IPS-15b (cell line): ENCODE data around the gene MS4A15.
"Not testable (repeated sequence)": the region's sequence is repeated elsewhere in the genome, so short reads cannot be mapped to it uniquely, and the experiment has no call there.

Experiments
- H3K27me3 ChIP-seq: one replicate; pipeline ENCODE4 v1.6.1; 2013; ENCODE audit warnings: low read length; ENCODE audit not compliant: control insufficient read depth, insufficient read depth
- H3K36me3 ChIP-seq: one replicate; pipeline ENCODE4 v1.6.1; 2013; ENCODE audit warnings: low read length; ENCODE audit not compliant: control insufficient read depth, insufficient read depth
- H3K4me1 ChIP-seq: one replicate; pipeline ENCODE4 v1.6.1; 2013; ENCODE audit warnings: mild to moderate bottlenecking, low read length; ENCODE audit not compliant: control insufficient read depth, insufficient read depth
- H3K4me3 ChIP-seq: one replicate; pipeline ENCODE4 v1.5.1; 2013; ENCODE audit warnings: low read depth, low read length
- H3K9ac ChIP-seq: one replicate; pipeline ENCODE4 v1.6.1; 2013; ENCODE audit warnings: low read depth, mild to moderate bottlenecking, low read length
- H3K9me3 ChIP-seq: one replicate; pipeline ENCODE4 v1.6.1; 2013; ENCODE audit warnings: mild to moderate bottlenecking, low read length; ENCODE audit not compliant: control insufficient read depth, insufficient read depth

The MS4A15 gene

GRCh38 chr11:60816590-60817157 is 60.0 kb downstream of the MS4A15 start:
- H3K27me3 ChIP-seq = no peaks in the 10 kb centered on the region
- peaks cover 3% of the 10 kb centered on the region for H3K9me3 ChIP-seq
- no peaks in the 10 kb centered on the region for H3K36me3 ChIP-seq
- no peak overlapping the region for H3K4me3 ChIP-seq
- no peaks in the 10 kb centered on the region for H3K4me1 ChIP-seq
- no peak overlapping the region for H3K9ac ChIP-seq

GRCh38 chr11:60818057-60818456 is 61.4 kb downstream of the MS4A15 start:
- no peaks in the 10 kb centered on the region for H3K36me3 ChIP-seq

GRCh38 chr11:60821827-60822599 is 65.3 kb downstream of the MS4A15 start:
- no peaks in the 10 kb centered on the region for H3K9me3 ChIP-seq
- no peaks in the 10 kb centered on the region for H3K4me1 ChIP-seq
- no peak overlapping the region for H3K4me3 ChIP-seq
- no peak overlapping the region for H3K9ac ChIP-seq
- H3K36me3 ChIP-seq = no peaks in the 10 kb centered on the region
- no peaks in the 10 kb centered on the region for H3K27me3 ChIP-seq

More at GRCh38 chr11:60818057-60818456, 61.4 kb downstream of the MS4A15 start:
- H3K4me3 ChIP-seq = no peak overlapping the region
- no peaks in the 10 kb centered on the region for H3K27me3 ChIP-seq
- H3K4me1 ChIP-seq = no peaks in the 10 kb centered on the region
- no peak overlapping the region for H3K9ac ChIP-seq
- H3K9me3 ChIP-seq = peaks cover 3% of the 10 kb centered on the region

DNA sequence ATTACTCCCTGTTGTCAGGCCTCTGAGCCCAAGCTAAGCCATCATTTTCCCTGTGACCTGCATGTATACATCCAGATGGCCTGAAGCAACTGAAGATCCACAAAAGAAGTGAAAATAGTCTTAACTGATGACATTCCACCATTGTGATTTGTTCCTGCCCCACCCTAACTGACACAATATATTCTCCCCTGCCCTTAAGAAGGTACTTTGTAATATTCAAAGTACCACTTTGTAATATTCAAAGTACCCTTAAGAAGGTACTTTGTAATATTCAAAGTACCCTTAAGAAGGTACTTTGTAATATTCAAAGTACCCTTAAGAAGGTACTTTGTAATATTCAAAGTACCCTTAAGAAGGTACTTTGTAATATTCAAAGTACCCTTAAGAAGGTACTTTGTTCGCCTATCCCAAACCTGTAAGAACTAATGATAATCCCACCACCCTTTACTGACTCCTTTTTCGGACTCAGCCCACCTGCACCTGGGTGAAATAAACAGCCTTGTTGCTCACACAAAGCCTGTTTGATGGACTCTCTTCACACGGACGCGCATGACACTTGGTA is 67.2 kb downstream of the MS4A15 start:
- not testable (repeated sequence) for H3K4me1 ChIP-seq, H3K27me3 ChIP-seq, H3K4me3 ChIP-seq, H3K36me3 ChIP-seq, H3K9ac ChIP-seq, H3K9me3 ChIP-seq

DNA sequence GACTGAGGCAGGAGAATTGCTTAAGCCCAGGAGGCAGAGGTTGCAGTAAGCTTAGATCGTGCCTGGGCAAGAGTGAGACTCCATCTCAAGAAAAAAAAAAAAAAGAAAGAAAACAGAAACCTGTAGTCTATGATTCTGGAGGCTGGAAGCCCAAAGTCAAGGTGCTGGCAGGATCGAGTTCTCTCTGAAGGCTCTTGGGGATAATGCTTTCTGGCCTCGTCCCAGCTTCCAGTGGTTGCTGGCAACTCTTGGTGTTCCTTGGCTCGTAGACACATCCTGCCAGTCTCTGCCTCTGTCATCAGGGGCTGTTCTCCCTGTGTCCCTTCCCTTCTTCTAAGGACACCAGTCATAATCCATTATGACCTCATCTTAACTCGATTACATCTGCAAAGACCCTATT is 68.5 kb downstream of the MS4A15 start:
- H3K36me3 ChIP-seq = no peaks in the 10 kb centered on the region
- no peak overlapping the region for H3K9ac ChIP-seq
- no peaks in the 10 kb centered on the region for H3K4me1 ChIP-seq
- no peaks in the 10 kb centered on the region for H3K9me3 ChIP-seq
- H3K27me3 ChIP-seq = no peaks in the 10 kb centered on the region
- H3K4me3 ChIP-seq = no peak overlapping the region

DNA sequence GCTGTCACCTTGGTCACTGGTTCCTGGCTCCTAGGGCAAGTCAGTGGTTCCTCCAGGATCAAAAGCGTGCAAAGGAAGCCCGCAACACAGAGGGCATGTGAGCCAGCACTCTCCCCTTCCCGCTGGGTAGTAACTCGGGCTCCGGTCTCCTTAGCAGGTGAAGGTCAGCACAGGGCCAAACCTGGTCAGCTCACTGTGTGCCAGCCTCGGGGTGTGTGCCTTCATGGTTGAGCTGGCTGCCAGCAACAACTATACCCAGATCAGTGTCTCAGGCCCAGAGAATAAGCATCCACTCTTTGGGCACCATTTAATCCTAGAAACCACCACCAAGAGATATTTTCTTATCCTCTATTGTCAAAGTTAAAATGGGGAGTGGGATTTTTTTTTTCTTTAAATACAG is 69.1 kb downstream of the MS4A15 start:
- no peak overlapping the region for H3K4me3 ChIP-seq
- H3K36me3 ChIP-seq = no peaks in the 10 kb centered on the region
- no peak overlapping the region for H3K9ac ChIP-seq
- no peaks in the 10 kb centered on the region for H3K4me1 ChIP-seq
- H3K27me3 ChIP-seq = no peaks in the 10 kb centered on the region
- no peaks in the 10 kb centered on the region for H3K9me3 ChIP-seq
